Measurements from ENCODE around the gene PLB1. TPM values are rescaled to one million over a fixed set of nuclear protein-coding genes. Genes with fewer than 3 reads are reported as not detected.
"Not testable (repeated sequence)": the region's sequence is repeated elsewhere in the genome, so short reads cannot be mapped to it uniquely, and the experiment has no call there.

PLB1 gene
- total RNA-seq, 2 experiments from 2014 or later, result 0.25 to 0.50 TPM

- POLR2A ChIA-PET, result no interaction called here
- H3K4me3 Mint-ChIP-seq, result no peak overlapping the region
- no peaks in the 10 kb centered on the region for H3K27me3 Mint-ChIP-seq
- intact Hi-C loops (cut with micrococcal nuclease), result no loop called here
- H3K9me3 Mint-ChIP-seq, result no peaks in the 10 kb centered on the region
- CTCF ChIA-PET, result interaction anchor here (0.7 to 0.8 kb wide), 2 partner anchors 12 to 71 kb away, joined by 3 read pairs; no protein-coding TSS in a partner anchor
- no peaks in the 10 kb centered on the region for H3K36me3 Mint-ChIP-seq (ENCODE audit: low read depth)
- DNase-seq, result no peak
- H3K27ac Mint-ChIP-seq, result no peak overlapping the region
- H3K4me1 Mint-ChIP-seq (ENCODE audit: low read depth), result no peaks in the 10 kb centered on the region
- no peak for ATAC-seq
- TF ChIP-seq CTCF (IDR thresholded peaks at IDR 0.05), result no peak
Measured at GRCh38 chr2:28665041-28665704, 169.3 kb downstream of the PLB1 start.

GRCh38 chr2:28665811-28666377, 170.0 kb downstream of the PLB1 start:
- ATAC-seq; intact Hi-C loops (cut with micrococcal nuclease); H3K36me3 Mint-ChIP-seq (ENCODE audit: low read depth); H3K4me1 Mint-ChIP-seq (ENCODE audit: low read depth); DNase-seq; H3K27me3 Mint-ChIP-seq; H3K27ac Mint-ChIP-seq; H3K9me3 Mint-ChIP-seq; H3K4me3 Mint-ChIP-seq; POLR2A ChIA-PET: not testable (repeated sequence)
- CTCF ChIA-PET, result interaction anchor here (0.7 to 0.8 kb wide), 2 partner anchors 11 to 72 kb away, joined by 3 read pairs; no protein-coding TSS in a partner anchor

GRCh38 chr2:28666496-28667184, 170.8 kb downstream of the PLB1 start:
- CTCF ChIA-PET, result no interaction called here

GRCh38 chr2:28667261-28667660, 171.4 kb downstream of the PLB1 start:
- no peak for TF ChIP-seq CTCF (IDR thresholded peaks at IDR 0.05)
- Mint-ChIP-seq H3K9me3 (no peaks in the 10 kb centered on the region), H3K27me3 (no peaks in the 10 kb centered on the region), H3K4me3 (no peak overlapping the region), H3K36me3 (ENCODE audit: low read depth) (no peaks in the 10 kb centered on the region), H3K4me1 (ENCODE audit: low read depth) (no peaks in the 10 kb centered on the region), H3K27ac (no peak overlapping the region)
- ATAC-seq (no peak), DNase-seq (no peak)
- ChIA-PET POLR2A (no interaction called here), CTCF (no interaction called here)
- intact Hi-C loops (cut with micrococcal nuclease), result no loop called here

More at GRCh38 chr2:28666496-28667184, 170.8 kb downstream of the PLB1 start:
- Mint-ChIP-seq H3K27me3 (no peaks in the 10 kb centered on the region), H3K27ac (no peak overlapping the region), H3K36me3 (ENCODE audit: low read depth) (no peaks in the 10 kb centered on the region), H3K4me1 (ENCODE audit: low read depth) (no peaks in the 10 kb centered on the region), H3K9me3 (no peaks in the 10 kb centered on the region), H3K4me3 (no peak overlapping the region)
- TF ChIP-seq CTCF (IDR thresholded peaks at IDR 0.05), result no peak
- intact Hi-C loops (cut with micrococcal nuclease), result no loop called here
- no peak for ATAC-seq
- POLR2A ChIA-PET, result no interaction called here
- DNase-seq, result no peak

GRCh38 chr2:28668106-28668814, 172.4 kb downstream of the PLB1 start:
- intact Hi-C loops (cut with micrococcal nuclease), result no loop called here
- no peak for TF ChIP-seq CTCF (IDR thresholded peaks at IDR 0.05)
- H3K4me1 Mint-ChIP-seq (ENCODE audit: low read depth), result no peaks in the 10 kb centered on the region
- no peaks in the 10 kb centered on the region for H3K27me3 Mint-ChIP-seq
- H3K27ac Mint-ChIP-seq, result no peak overlapping the region
- ChIA-PET CTCF (no interaction called here), POLR2A (no interaction called here)
- no peak for DNase-seq
- ATAC-seq, result no peak
- no peaks in the 10 kb centered on the region for H3K36me3 Mint-ChIP-seq (ENCODE audit: low read depth)
- peaks cover 7% of the 10 kb centered on the region for H3K9me3 Mint-ChIP-seq
- no peak overlapping the region for H3K4me3 Mint-ChIP-seq
